Testis (tissue), 5 donors: ENCODE data around the gene CKAP2. TPM values are rescaled to one million over a fixed set of nuclear protein-coding genes. Genes with fewer than 3 reads are reported as not detected.
"Not testable (repeated sequence)": the region's sequence is repeated elsewhere in the genome, so short reads cannot be mapped to it uniquely, and the experiment has no call there.

Source experiments
- DNase-seq: peaks from one replicate; pipeline ENCODE4 v3.0.0-alpha.2; 2019
- H3K27ac ChIP-seq, 2 donors: fragments of 200-600 bp; sonication (generic); one replicate each; pipeline ENCODE4 v1.5.1; 2019
- H3K27me3 ChIP-seq: fragments of 200-600 bp; sonication (generic); one replicate; pipeline ENCODE4 v1.5.1; 2019
- H3K36me3 ChIP-seq: fragments of 200-600 bp; sonication (generic); one replicate; pipeline ENCODE4 v1.5.1; 2017; ENCODE audit warnings: low read depth; ENCODE audit errors: missing control alignments
- H3K4me1 ChIP-seq: fragments of 200-600 bp; sonication (generic); one replicate; pipeline ENCODE4 v1.5.1; 2019
- H3K4me3 ChIP-seq, 2 donors: fragments of 200-600 bp; sonication (generic); one replicate each; pipeline ENCODE4 v1.5.1; 2017 to 2019
- H3K9me3 ChIP-seq: fragments of 200-600 bp; sonication (generic); one replicate; pipeline ENCODE4 v1.5.1; 2017
- POLR2A ChIP-seq: fragments of 450-650 bp; IDR thresholded peaks from one replicate; pipeline ENCODE4 v1.6.1; 2017; ENCODE audit warnings: antibody characterized with exemption, mild to moderate bottlenecking, moderate library complexity
- WGBS, 2 donors: methylation state at CpG; one replicate each; pipeline ENCODE4 v1.1.5; 2018; 5-methylcytosine and 5-hydroxymethylcytosine counted together
- intact Hi-C: fragments of 100-400 bp; cut with DNase I; formaldehyde crosslinking; loops from one replicate; pipeline ENCODE4 v1.15.1; 2023; ENCODE audit warnings: low total_unique reads
- long read RNA-seq, 2 donors: transcript quantifications; one replicate each; lab custom pipeline, GENCODE V29; 2026
- polyA plus RNA-seq: library from polyadenylated mRNA; stranded (reverse); fragments of 350-450 nt; fragmentation: Illumina TruSeq; extraction: RNeasy Lipid Tissue Mini Kit (QIAGEN cat#74804); gene quantifications from one replicate; pipeline ENCODE4 v1.2.3, GENCODE V29; 2014; ENCODE audit warnings: low read depth, low replicate concordance; ENCODE audit not compliant: insufficient read depth
- total RNA-seq, 2 donors: library from RNA; depleted of rRNA; stranded (reverse); fragments of >200 nt; gene quantifications; one replicate each; pipeline ENCODE4 v1.2.3, GENCODE V29; 2016
- TF ChIP-seq, protein P1 (sequence below), 3 experiments: fragments of 450-650 bp in 2 of 3; fragments of 200-600 bp in 1 of 3; sonication (generic) in 1 of 3; IDR thresholded peaks; one replicate each; pipeline ENCODE4 v1.5.1; 2016 to 2019; ENCODE audit warnings: antibody characterized with exemption in 3 of 3, mild to moderate bottlenecking in 2 of 3, moderate library complexity in 1 of 3

CKAP2 gene, protein sequence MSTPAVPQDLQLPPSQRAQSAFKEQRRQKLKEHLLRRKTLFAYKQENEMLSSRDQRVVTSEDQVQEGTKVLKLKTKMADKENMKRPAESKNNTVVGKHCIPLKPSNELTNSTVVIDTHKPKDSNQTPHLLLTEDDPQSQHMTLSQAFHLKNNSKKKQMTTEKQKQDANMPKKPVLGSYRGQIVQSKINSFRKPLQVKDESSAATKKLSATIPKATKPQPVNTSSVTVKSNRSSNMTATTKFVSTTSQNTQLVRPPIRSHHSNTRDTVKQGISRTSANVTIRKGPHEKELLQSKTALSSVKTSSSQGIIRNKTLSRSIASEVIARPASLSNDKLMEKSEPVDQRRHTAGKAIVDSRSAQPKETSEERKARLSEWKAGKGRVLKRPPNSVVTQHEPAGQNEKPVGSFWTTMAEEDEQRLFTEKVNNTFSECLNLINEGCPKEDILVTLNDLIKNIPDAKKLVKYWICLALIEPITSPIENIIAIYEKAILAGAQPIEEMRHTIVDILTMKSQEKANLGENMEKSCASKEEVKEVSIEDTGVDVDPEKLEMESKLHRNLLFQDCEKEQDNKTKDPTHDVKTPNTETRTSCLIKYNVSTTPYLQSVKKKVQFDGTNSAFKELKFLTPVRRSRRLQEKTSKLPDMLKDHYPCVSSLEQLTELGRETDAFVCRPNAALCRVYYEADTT
- total RNA-seq (10 to 100 TPM; 33.8 to 43.2 TPM), polyA plus RNA-seq (27.0 TPM)
- long read RNA-seq, donor 1, partial matches to known transcripts, result 0 of 6 reads
- long read RNA-seq, donor 1, other reads (novel, unspliced or antisense), result 0 of 6 reads
- long read RNA-seq, donor 2, partial matches to known transcripts, result 14 of 17 reads
- long read RNA-seq, donor 2, other reads (novel, unspliced or antisense), result 0 of 17 reads

DNA sequence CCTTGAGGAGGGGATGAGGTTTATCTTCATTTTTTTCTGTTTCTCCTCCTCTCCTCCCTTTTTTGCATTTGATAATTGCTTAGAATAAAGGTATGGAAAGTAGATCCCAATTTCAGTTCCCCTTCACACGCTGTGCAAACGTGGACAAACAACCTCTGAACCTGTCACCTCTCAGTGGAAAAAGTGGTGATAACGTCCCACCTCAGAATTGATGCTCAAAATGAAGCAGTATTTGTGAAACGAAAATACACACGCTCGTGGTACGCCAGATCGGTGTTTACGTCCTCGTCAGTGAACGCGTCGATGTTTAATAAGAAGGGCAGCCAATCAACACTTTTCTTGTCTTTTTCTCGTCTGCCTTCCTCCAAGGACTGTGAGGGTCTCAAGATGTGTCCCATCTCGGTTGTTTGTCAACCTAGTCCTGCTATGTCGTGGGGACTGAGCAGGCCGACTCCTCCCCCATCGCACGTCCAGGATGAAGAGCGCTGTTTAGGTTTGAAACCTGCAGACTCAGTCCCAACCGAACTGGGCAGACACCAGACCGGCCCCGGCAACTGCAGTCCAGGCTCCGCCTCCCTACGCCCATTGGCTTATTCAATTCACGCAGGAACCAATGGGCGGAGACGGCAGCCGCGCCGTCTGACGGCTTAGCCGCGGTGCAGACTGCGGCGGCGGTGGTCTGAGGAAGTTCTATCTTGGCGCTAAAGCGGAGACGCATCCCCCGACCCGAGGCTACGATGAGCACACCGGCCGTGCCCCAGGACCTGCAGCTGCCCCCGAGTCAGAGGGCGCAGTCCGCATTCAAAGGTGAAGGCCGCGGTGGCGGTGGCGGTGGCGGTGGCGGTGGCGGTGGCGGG lies at the start of gene CKAP2:
CKAP2 (plus strand) TSS at position 659 of the 857 bp plus-strand sequence; CDS start at position 738, 79 bp downstream.
- H3K27me3 ChIP-seq, result no peaks in the 10 kb centered on the region
- no peaks in the 10 kb centered on the region for H3K9me3 ChIP-seq
- H3K36me3 ChIP-seq, result no peaks in the 10 kb centered on the region
- peak; percentile 98 for DNase-seq
- H3K4me1 ChIP-seq, result no peaks in the 10 kb centered on the region
- TF ChIP-seq POLR2A, result peak; percentile 38
- TF ChIP-seq, protein P1, sequence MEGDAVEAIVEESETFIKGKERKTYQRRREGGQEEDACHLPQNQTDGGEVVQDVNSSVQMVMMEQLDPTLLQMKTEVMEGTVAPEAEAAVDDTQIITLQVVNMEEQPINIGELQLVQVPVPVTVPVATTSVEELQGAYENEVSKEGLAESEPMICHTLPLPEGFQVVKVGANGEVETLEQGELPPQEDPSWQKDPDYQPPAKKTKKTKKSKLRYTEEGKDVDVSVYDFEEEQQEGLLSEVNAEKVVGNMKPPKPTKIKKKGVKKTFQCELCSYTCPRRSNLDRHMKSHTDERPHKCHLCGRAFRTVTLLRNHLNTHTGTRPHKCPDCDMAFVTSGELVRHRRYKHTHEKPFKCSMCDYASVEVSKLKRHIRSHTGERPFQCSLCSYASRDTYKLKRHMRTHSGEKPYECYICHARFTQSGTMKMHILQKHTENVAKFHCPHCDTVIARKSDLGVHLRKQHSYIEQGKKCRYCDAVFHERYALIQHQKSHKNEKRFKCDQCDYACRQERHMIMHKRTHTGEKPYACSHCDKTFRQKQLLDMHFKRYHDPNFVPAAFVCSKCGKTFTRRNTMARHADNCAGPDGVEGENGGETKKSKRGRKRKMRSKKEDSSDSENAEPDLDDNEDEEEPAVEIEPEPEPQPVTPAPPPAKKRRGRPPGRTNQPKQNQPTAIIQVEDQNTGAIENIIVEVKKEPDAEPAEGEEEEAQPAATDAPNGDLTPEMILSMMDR (IDR thresholded peaks at IDR 0.05), result no peak
- H3K4me3 ChIP-seq, result peak within 1 kb of the TSS; percentile 68 to 76
- peak within 1 kb of the TSS; percentile 68 to 93 for H3K27ac ChIP-seq
- intact Hi-C loops, result loop anchor here (10.0 kb wide), 1 partner anchor 110 kb away; no protein-coding TSS in a partner anchor
- WGBS, 2 donors, result 0 to 1% methylated on average over 25 to 46 of the region's 56 CpGs

DNA sequence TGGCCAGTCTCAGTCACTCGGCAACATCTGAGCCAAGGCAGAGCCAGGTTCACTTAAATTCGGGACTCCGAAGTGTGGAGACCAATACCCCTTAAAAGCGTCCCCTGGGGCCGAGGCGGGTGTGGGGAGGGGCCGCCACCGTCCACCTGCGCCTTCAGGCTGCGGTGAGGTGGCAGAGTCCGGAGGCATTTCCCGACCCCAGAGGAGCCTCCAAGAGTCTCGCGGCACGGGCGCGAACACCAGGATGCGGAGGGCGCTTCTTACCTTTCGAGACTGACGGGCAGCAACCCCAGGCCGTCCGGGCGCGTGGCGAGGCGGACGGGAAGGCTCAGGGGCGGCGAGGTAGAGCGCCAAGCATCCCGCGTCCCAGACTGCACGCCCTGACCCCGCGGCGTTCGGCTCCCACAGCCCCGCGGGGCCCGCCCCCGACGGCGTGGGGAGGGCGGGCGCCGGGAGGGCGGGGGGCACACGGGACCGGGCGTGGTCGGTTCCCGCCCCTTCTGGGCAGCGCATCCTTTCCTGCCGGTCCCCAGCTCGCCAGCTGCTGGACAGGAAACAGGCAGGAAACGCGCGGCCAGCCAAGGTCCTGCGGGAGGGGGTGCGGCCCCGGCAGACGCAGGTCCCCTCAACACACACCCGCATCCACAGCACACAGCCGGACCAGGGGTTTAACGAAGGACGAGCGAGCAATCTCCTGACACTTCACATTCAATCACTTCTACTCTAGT lies 49.3 kb upstream of the CKAP2 start, which contains the start of gene THSD1:
THSD1 (minus strand) TSS at position 406 of the 728 bp plus-strand sequence. CDS start 3,572 bp downstream, outside the sequence.
- TF ChIP-seq POLR2A, result no peak
- TF ChIP-seq, protein P1 (IDR thresholded peaks at IDR 0.05), result no peak

DNA sequence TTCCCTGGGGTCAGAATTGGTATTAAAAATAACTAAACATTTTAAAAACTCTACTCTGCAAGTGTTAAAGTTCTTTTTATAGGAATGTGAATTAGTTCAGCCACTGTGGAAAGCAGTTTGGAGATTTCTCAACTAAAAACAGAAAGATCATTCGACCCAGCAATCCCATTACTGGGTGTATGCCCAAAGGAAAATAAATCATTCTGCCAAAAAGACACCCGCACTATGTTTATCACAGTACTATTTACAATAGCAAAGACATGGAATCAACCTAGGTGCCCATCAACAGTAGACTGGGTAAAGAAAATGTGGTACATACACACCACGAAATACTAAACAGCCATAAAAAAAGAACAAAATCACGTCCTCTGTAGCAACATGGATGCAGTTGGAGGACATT lies 48.6 kb upstream of the CKAP2 start:
- Histone ChIP-seq H3K4me3 (peak overlapping the region in 1 of 2 donors; percentile 55), H3K4me1 (no peaks in the 10 kb centered on the region)
- intact Hi-C loops, result no loop called here

More for the DNA sequence above, 49.3 kb upstream of the CKAP2 start, which contains the start of gene THSD1:
- Histone ChIP-seq H3K36me3 (no peaks in the 10 kb centered on the region), H3K27me3 (no peaks in the 10 kb centered on the region), H3K4me3 (peak within 1 kb of the TSS; percentile 46 to 55), H3K4me1 (no peaks in the 10 kb centered on the region), H3K27ac (no peak within 1 kb of the TSS), H3K9me3 (no peaks in the 10 kb centered on the region)
- no peak for DNase-seq
- intact Hi-C loops, result no loop called here
- WGBS, 2 donors, result 0 to 1% methylated on average over 8 to 45 of the region's 68 CpGs

DNA sequence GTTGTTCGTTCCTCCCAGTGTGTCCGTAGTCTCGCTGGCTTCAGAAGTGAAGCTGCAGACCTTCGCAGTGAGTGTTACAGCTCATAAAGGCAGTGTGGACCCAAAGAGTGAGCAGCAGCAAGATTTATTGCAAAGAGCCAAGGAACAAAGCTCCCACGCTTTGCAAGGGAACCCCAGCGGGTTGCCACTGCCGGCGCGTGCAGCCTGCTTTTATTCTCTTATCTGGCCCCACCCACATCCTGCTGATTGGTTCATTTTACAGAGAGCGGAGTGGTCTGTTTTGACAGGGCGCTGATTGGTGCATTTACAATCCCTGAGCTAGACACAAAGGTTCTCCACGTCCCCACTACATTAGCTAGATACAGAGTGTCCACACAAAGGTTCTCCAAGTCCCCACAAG lies 47.8 kb upstream of the CKAP2 start:
- H3K27ac ChIP-seq, H3K4me1 ChIP-seq, H3K36me3 ChIP-seq, intact Hi-C loops, H3K9me3 ChIP-seq, H3K27me3 ChIP-seq: not testable (repeated sequence)
- WGBS, 2 donors, result 56 to 73% methylated on average over 11 to 12 of the region's 12 CpGs
- peak; percentile 63 for DNase-seq
- peak overlapping the region; percentile 18 to 34 for H3K4me3 ChIP-seq

More for the DNA sequence above, 48.6 kb upstream of the CKAP2 start:
- 34 to 45% methylated on average over 4 of the region's 4 CpGs for WGBS, 2 donors
- Histone ChIP-seq H3K27me3 (no peaks in the 10 kb centered on the region), H3K27ac (no peak overlapping the region), H3K36me3 (no peaks in the 10 kb centered on the region), H3K9me3 (no peaks in the 10 kb centered on the region)
- no peak for DNase-seq
- TF ChIP-seq, protein P1 (IDR thresholded peaks at IDR 0.05), result no peak
- TF ChIP-seq POLR2A, result no peak

DNA sequence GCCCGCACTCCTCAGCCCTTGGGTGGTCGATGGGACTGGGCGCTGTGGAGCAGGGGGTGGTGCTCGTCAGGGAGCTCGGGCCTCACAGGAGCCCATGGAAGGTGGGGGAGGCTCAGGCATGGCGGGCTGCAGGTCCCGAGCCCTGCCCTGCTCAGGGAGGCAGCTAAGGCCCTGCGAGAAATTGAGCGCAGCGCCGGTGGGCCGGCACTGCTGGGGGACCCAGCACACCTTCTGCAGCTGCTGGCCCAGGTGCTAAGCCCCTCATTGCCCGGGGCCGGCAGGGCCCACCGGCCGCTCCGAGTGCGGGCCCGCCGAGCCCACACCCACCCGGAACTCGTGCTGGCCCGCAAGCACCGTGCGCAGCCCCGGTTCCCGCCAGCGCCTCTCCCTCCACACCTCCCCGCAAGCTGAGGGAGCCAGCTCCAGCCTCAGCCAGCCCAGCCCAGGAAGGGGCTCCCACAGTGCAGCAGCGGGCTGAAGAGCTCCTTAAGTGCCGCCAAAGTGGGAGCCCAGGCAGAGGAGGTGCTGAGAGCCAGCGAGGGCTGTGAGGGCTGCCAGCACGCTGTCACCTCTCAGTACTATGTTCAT lies 47.1 kb upstream of the CKAP2 start:
- H3K9me3 ChIP-seq, H3K27me3 ChIP-seq, intact Hi-C loops, DNase-seq, H3K36me3 ChIP-seq, H3K27ac ChIP-seq, H3K4me1 ChIP-seq: not testable (repeated sequence)
- H3K4me3 ChIP-seq, result peak overlapping the region; percentile 18 to 34
- 55 to 83% methylated on average over 2 to 18 of the region's 33 CpGs for WGBS, 2 donors
